ENCODE data around the gene PSRC1.

Gene PSRC1

DNA sequence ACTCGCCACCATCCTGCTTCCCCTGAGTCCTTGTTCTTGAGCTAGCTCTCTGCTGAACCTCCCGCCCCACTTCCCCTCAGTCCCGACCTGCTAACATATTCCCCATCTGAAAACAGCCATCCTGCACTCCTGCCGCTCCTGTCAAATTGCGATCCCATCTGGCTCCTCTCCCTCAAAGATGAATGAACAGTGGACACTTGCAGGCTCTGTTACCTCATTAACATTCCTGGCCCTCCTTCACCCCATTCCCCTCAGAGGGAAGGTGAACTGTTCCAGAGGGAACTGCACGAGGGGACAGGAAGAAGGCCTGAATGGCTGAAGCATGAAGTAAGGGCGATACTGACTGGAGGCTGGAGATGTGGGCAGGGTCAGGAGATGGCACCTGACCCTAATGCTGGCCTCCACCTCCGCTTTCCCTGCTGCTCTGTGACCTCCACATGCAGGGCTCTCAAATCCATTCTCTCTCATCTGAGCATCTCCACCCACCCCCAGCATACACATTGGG, 41.1 kb downstream of the PSRC1 start:
- Histone ChIP-seq H3K27ac (ENCODE audit: low read depth, low read length, poor library complexity, severe bottlenecking) (no peak overlapping the region), H3F3A (ENCODE audit: insufficient read depth, low read length) (no peaks in the 10 kb centered on the region), H3K4me1 (ENCODE audit: insufficient read depth, low read length, severe bottlenecking) (no peaks in the 10 kb centered on the region), H4K20me1 (ENCODE audit: insufficient read depth, low read length) (no peaks in the 10 kb centered on the region), H3K9ac (ENCODE audit: low read length) (no peak overlapping the region), H3K9me2 (ENCODE audit: low read depth, low read length) (no peaks in the 10 kb centered on the region), H3K4me2 (ENCODE audit: low read length) (no peak overlapping the region), H3K27me3 (ENCODE audit: insufficient read depth, low read length) (no peaks in the 10 kb centered on the region), H3K79me2 (ENCODE audit: insufficient read depth, low read length) (no peaks in the 10 kb centered on the region), H3K4me3 (ENCODE audit: low read depth, low read length, poor library complexity, severe bottlenecking) (no peak overlapping the region), H2AFZ (ENCODE audit: low read length) (no peak overlapping the region), H3K9me3 (ENCODE audit: low read length) (no peaks in the 10 kb centered on the region), H3K36me3 (ENCODE audit: insufficient read depth, low read length) (peaks cover 29% of the 10 kb centered on the region)
- TF ChIP-seq EZH2 (IDR thresholded peaks at IDR 0.05; ENCODE audit: borderline replicate concordance, low read length) = no peak

DNA sequence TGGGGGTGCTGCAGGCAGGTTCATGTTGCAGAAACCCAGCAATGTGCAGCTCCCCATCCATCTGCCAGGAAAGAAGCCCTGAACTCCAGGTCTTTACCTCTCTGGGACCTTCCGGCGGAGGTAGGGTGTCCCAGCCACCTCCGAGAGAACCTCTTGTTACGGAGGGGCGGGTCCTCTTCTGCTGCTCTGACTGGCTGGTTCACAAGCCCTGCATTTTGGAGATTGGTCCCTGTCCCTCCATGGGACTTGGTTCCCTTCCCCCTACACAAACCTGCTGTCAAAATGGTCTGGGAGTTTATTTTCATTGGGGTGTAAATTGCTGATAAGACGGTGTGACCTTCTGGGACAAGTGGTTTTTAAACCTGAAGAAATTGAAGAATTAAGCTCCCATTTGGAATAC, 41.6 kb downstream of the PSRC1 start:
- peaks cover 34% of the 10 kb centered on the region for H3K36me3 ChIP-seq (ENCODE audit: insufficient read depth, low read length)
- H4K20me1 ChIP-seq (ENCODE audit: insufficient read depth, low read length) = no peaks in the 10 kb centered on the region
- H3K27me3 ChIP-seq (ENCODE audit: insufficient read depth, low read length) = no peaks in the 10 kb centered on the region
- H3K9ac ChIP-seq (ENCODE audit: low read length) = no peak overlapping the region
- H3K4me2 ChIP-seq (ENCODE audit: low read length) = no peak overlapping the region
- H3K4me1 ChIP-seq (ENCODE audit: insufficient read depth, low read length, severe bottlenecking) = no peaks in the 10 kb centered on the region
- no peak overlapping the region for H2AFZ ChIP-seq (ENCODE audit: low read length)
- no peaks in the 10 kb centered on the region for H3K9me3 ChIP-seq (ENCODE audit: low read length)
- no peak overlapping the region for H3K27ac ChIP-seq (ENCODE audit: low read depth, low read length, poor library complexity, severe bottlenecking)
- H3K9me2 ChIP-seq (ENCODE audit: low read depth, low read length) = no peaks in the 10 kb centered on the region
- no peak overlapping the region for H3K4me3 ChIP-seq (ENCODE audit: low read depth, low read length, poor library complexity, severe bottlenecking)
- H3K79me2 ChIP-seq (ENCODE audit: insufficient read depth, low read length) = no peaks in the 10 kb centered on the region
- no peak for TF ChIP-seq EZH2 (IDR thresholded peaks at IDR 0.05; ENCODE audit: borderline replicate concordance, low read length)
- no peak for TF ChIP-seq CTCF (IDR thresholded peaks at IDR 0.05; ENCODE audit: low read length)
- no peaks in the 10 kb centered on the region for H3F3A ChIP-seq (ENCODE audit: insufficient read depth, low read length)

- no peak overlapping the region for H3K4me2 ChIP-seq (ENCODE audit: low read length)
- H3K27me3 ChIP-seq (ENCODE audit: insufficient read depth, low read length) = no peaks in the 10 kb centered on the region
- H3K4me1 ChIP-seq (ENCODE audit: insufficient read depth, low read length, severe bottlenecking) = no peaks in the 10 kb centered on the region
- H3K9ac ChIP-seq (ENCODE audit: low read length) = no peak overlapping the region
- peaks cover 43% of the 10 kb centered on the region for H3K36me3 ChIP-seq (ENCODE audit: insufficient read depth, low read length)
- no peak overlapping the region for H3K4me3 ChIP-seq (ENCODE audit: low read depth, low read length, poor library complexity, severe bottlenecking)
- no peak overlapping the region for H2AFZ ChIP-seq (ENCODE audit: low read length)
- H3F3A ChIP-seq (ENCODE audit: insufficient read depth, low read length) = no peaks in the 10 kb centered on the region
- H4K20me1 ChIP-seq (ENCODE audit: insufficient read depth, low read length) = no peaks in the 10 kb centered on the region
- no peak overlapping the region for H3K27ac ChIP-seq (ENCODE audit: low read depth, low read length, poor library complexity, severe bottlenecking)
- TF ChIP-seq EZH2 (IDR thresholded peaks at IDR 0.05; ENCODE audit: borderline replicate concordance, low read length) (no peak), CTCF (IDR thresholded peaks at IDR 0.05; ENCODE audit: low read length) (no peak)
- no peaks in the 10 kb centered on the region for H3K9me2 ChIP-seq (ENCODE audit: low read depth, low read length)
- no peaks in the 10 kb centered on the region for H3K9me3 ChIP-seq (ENCODE audit: low read length)
- no peaks in the 10 kb centered on the region for H3K79me2 ChIP-seq (ENCODE audit: insufficient read depth, low read length)
Observed at GRCh38 chr1:109240158-109241152, 42.5 kb downstream of the PSRC1 start.
